Panc1 (cell line): ENCODE data around the gene TANGO6. TPM values are rescaled to one million over a fixed set of nuclear protein-coding genes. Genes with fewer than 3 reads are reported as not detected.

Experiments used
- ATAC-seq: fragments of 200-7000 bp; cut with Tn5 transposase; 2 replicates; pipeline ENCODE4 v1.9.1; 2020; ENCODE audit warnings: mild to moderate bottlenecking, moderate library complexity
- BruUV-seq: library from RNA; stranded (reverse); fragments of 400-500 nt; replicated peaks from 2 replicates; lab custom pipeline; 2021; lab: Mats Ljungman, UMichigan
- CTCF ChIA-PET: fragments of 300-600 bp; sonication (Branson Sonifier 250); formaldehyde crosslinking; loops from one replicate; lab custom pipeline; 2022; ENCODE audit warnings: antibody characterized with exemption; lab: Charles Lee
- POLR2A ChIA-PET: fragments of 300-600 bp; sonication (Branson Sonifier 250); formaldehyde crosslinking; loops from one replicate; lab custom pipeline; 2022; ENCODE audit warnings: antibody characterized with exemption; lab: Charles Lee
- DNase-seq: peaks from one replicate; pipeline ENCODE4 v3.0.0-alpha.2; 2010; ENCODE audit warnings: low read depth, low spot score
- H3K27ac ChIP-seq: 2 replicates; pipeline ENCODE4 v1.5.1; 2011; ENCODE audit warnings: mild to moderate bottlenecking, low read length, inconsistent platforms
- H3K27me3 ChIP-seq: fragments of 200-500 bp; sonication (Bioruptor generic); 2 replicates; pipeline ENCODE4 v1.6.0; 2014; ENCODE audit warnings: low read length, inconsistent platforms; ENCODE audit not compliant: control insufficient read depth, insufficient read depth
- H3K36me3 ChIP-seq: fragments of 200-500 bp; sonication (Bioruptor generic); 2 replicates; pipeline ENCODE4 v1.5.1; 2014; ENCODE audit warnings: inconsistent platforms, mild to moderate bottlenecking, low read length, moderate library complexity; ENCODE audit not compliant: control insufficient read depth, insufficient read depth
- H3K4me1 ChIP-seq: 2 replicates; pipeline ENCODE4 v1.5.1; 2011; ENCODE audit warnings: inconsistent platforms, mild to moderate bottlenecking, low read length, moderate library complexity; ENCODE audit not compliant: control insufficient read depth, insufficient read depth
- H3K4me3 ChIP-seq, 2 experiments: 2 replicates each; pipeline ENCODE4 v1.5.1; 2011 to 2012; ENCODE audit warnings: low read depth in 2 of 2, low read length in 2 of 2, mild to moderate bottlenecking in 2 of 2, inconsistent platforms in 1 of 2, moderate library complexity in 1 of 2
- H3K9me3 ChIP-seq: fragments of 200-500 bp; sonication (Bioruptor generic); 2 replicates; pipeline ENCODE4 v1.5.1; 2014; ENCODE audit warnings: low read depth, mild to moderate bottlenecking, inconsistent platforms, low read length, moderate library complexity; ENCODE audit not compliant: control insufficient read depth, insufficient read depth
- POLR2AphosphoS5 ChIP-seq: IDR thresholded peaks from 2 replicates; pipeline ENCODE4 v1.6.1; 2012; ENCODE audit warnings: mild to moderate bottlenecking, low read depth, low read length, moderate library complexity
- REST ChIP-seq, 2 experiments: IDR thresholded peaks; 2 replicates each; pipeline ENCODE4 v1.6.1; 2011 to 2012; ENCODE audit warnings: low read depth in 2 of 2, control low read depth in 1 of 2, low read length in 1 of 2, mild to moderate bottlenecking in 1 of 2, moderate library complexity in 1 of 2; ENCODE audit not compliant: insufficient read depth in 1 of 2
- SIN3A ChIP-seq: IDR thresholded peaks from 2 replicates; pipeline ENCODE4 v1.6.1; 2012; ENCODE audit warnings: low read depth, mild to moderate bottlenecking, low read length, moderate library complexity, borderline replicate concordance; ENCODE audit not compliant: insufficient read depth
- TCF7L2 ChIP-seq: IDR thresholded peaks from 2 replicates; pipeline ENCODE4 v1.6.1; 2011; ENCODE audit warnings: mild to moderate bottlenecking, low read depth, low read length, inconsistent platforms
- in situ Hi-C: cut with HindIII; loops from 2 replicates; pipeline ENCODE4 v1.10.0; 2016; ENCODE audit warnings: low sequenced_read_pairs, low pct_unique_long_range_greater_than_20kb
- intact Hi-C: fragments of 100-400 bp; cut with micrococcal nuclease; formaldehyde crosslinking; loops from one replicate; pipeline ENCODE4 v1.10.0; 2022; ENCODE audit not compliant: unreplicated experiment
- total RNA-seq: library from RNA; stranded (reverse); gene quantifications from one replicate; pipeline ENCODE4 v1.2.1, GENCODE V29; 2021; ENCODE audit not compliant: unreplicated experiment
- TF ChIP-seq, protein P1 (sequence below): fragments of 450-650 bp; IDR thresholded peaks from 2 replicates; pipeline ENCODE4 v1.5.1; 2017; ENCODE audit warnings: mild to moderate bottlenecking

The TANGO6 gene
- total RNA-seq, 1 experiment from 2014 or later, result 11.0 TPM

DNA sequence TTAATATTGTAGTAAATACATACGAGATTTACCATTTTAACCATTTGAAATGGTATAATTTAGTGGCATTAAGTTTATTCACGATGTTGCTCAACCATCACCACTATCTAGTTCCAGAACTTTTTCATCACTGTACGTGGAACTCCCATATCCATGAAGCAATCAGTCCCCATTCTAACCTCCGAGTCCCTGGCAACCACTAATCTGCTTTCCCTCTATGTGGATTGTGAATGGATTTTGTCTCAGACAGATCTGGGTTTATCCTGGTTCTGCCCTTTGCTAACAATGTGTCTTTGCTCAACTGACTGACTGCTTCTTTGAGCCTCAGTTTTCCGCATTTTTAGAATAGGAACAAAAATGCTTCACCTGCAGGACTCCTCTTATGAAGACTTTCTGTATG lies 51.4 kb downstream of the TANGO6 start:
- CTCF ChIA-PET, result no interaction called here
- intact Hi-C loops, result no loop called here

GRCh38 chr16:68898026-68898425 lies 54.7 kb downstream of the TANGO6 start:
- Histone ChIP-seq H3K27ac (no peak overlapping the region), H3K4me1 (no peaks in the 10 kb centered on the region), H3K4me3 (no peak overlapping the region), H3K36me3 (no peaks in the 10 kb centered on the region), H3K27me3 (no peaks in the 10 kb centered on the region), H3K9me3 (no peaks in the 10 kb centered on the region)
- BruUV-seq, result no TSS peak
- in situ Hi-C loops (no loop called here), intact Hi-C loops (no loop called here)
- TF ChIP-seq SIN3A, result no peak
- TF ChIP-seq TCF7L2, result no peak
- TF ChIP-seq, protein P1, sequence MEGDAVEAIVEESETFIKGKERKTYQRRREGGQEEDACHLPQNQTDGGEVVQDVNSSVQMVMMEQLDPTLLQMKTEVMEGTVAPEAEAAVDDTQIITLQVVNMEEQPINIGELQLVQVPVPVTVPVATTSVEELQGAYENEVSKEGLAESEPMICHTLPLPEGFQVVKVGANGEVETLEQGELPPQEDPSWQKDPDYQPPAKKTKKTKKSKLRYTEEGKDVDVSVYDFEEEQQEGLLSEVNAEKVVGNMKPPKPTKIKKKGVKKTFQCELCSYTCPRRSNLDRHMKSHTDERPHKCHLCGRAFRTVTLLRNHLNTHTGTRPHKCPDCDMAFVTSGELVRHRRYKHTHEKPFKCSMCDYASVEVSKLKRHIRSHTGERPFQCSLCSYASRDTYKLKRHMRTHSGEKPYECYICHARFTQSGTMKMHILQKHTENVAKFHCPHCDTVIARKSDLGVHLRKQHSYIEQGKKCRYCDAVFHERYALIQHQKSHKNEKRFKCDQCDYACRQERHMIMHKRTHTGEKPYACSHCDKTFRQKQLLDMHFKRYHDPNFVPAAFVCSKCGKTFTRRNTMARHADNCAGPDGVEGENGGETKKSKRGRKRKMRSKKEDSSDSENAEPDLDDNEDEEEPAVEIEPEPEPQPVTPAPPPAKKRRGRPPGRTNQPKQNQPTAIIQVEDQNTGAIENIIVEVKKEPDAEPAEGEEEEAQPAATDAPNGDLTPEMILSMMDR, result no peak
- TF ChIP-seq POLR2AphosphoS5, result no peak
- TF ChIP-seq REST (IDR thresholded peaks at IDR 0.05; ENCODE audit: insufficient read depth in 1 of 2, low read depth in 2 of 2, low read length in 1 of 2), result no peak
- no peak for ATAC-seq
- CTCF ChIA-PET, result interaction anchor here (0.6 kb wide), 1 partner anchor 368 kb away, joined by 3 read pairs; no protein-coding TSS in a partner anchor
- DNase-seq, result no peak
- POLR2A ChIA-PET, result interaction anchor here (0.5 kb wide), 1 partner anchor 73 kb away, joined by 6 read pairs; no protein-coding TSS in a partner anchor

More for the DNA sequence above, 51.4 kb downstream of the TANGO6 start:
- ATAC-seq, result no peak
- no peak overlapping the region for H3K27ac ChIP-seq
- DNase-seq, result no peak
- in situ Hi-C loops, result no loop called here
- no peaks in the 10 kb centered on the region for H3K27me3 ChIP-seq
- POLR2A ChIA-PET, result no interaction called here
- TF ChIP-seq TCF7L2 (no peak), REST (IDR thresholded peaks at IDR 0.05; ENCODE audit: insufficient read depth in 1 of 2, low read depth in 2 of 2, low read length in 1 of 2) (no peak), SIN3A (no peak), POLR2AphosphoS5 (no peak)
- TF ChIP-seq, protein P1, result no peak
- H3K36me3 ChIP-seq, result no peaks in the 10 kb centered on the region
- no TSS peak for BruUV-seq
- H3K4me1 ChIP-seq, result no peaks in the 10 kb centered on the region
- no peak overlapping the region for H3K4me3 ChIP-seq
- H3K9me3 ChIP-seq, result no peaks in the 10 kb centered on the region
